Femur (tissue), 1 donor: ENCODE data around the gene GMDS.

Experiments
- DNase-seq: peaks from one replicate; pipeline ENCODE4 v3.0.0-alpha.2; 2017

The GMDS gene

GRCh38 chr6:1594445-1595200 lies 650.8 kb downstream of the GMDS start:
- DNase-seq = peak; percentile 25

- peak; percentile 21 for DNase-seq
Observed at GRCh38 chr6:1593958-1594314, 651.5 kb downstream of the GMDS start.

GRCh38 chr6:1593286-1593957 lies 652.0 kb downstream of the GMDS start:
- peak; percentile 12 for DNase-seq

GRCh38 chr6:1592852-1593251 lies 652.6 kb downstream of the GMDS start:
- no peak for DNase-seq

GRCh38 chr6:1591926-1592325 lies 653.5 kb downstream of the GMDS start:
- DNase-seq = peak; percentile 11

- peak; percentile 6 for DNase-seq
Observed at GRCh38 chr6:1591243-1591642, 654.2 kb downstream of the GMDS start.

GRCh38 chr6:1590580-1590979 lies 654.8 kb downstream of the GMDS start:
- DNase-seq = no peak

GRCh38 chr6:1589208-1589607 lies 656.2 kb downstream of the GMDS start:
- DNase-seq = peak; percentile 12

- no peak for DNase-seq
Observed at GRCh38 chr6:1587977-1588376, 657.4 kb downstream of the GMDS start.

- no peak for DNase-seq
Observed at GRCh38 chr6:1587546-1587945, 657.9 kb downstream of the GMDS start.

- no peak for DNase-seq
Observed at GRCh38 chr6:1586861-1587450, 658.4 kb downstream of the GMDS start.

- DNase-seq = no peak
Observed at GRCh38 chr6:1586256-1586655, 659.1 kb downstream of the GMDS start.

GRCh38 chr6:1585669-1586049 lies 659.7 kb downstream of the GMDS start:
- no peak for DNase-seq

- DNase-seq = no peak
Observed at GRCh38 chr6:1584996-1585668, 660.3 kb downstream of the GMDS start.

- no peak for DNase-seq
Observed at GRCh38 chr6:1584146-1584545, 661.3 kb downstream of the GMDS start.

- DNase-seq = no peak
Observed at GRCh38 chr6:1581120-1581991, 664.0 kb downstream of the GMDS start.

- DNase-seq = no peak
Observed at GRCh38 chr6:1580585-1580984, 664.8 kb downstream of the GMDS start.

- no peak for DNase-seq
Observed at GRCh38 chr6:1580109-1580508, 665.3 kb downstream of the GMDS start.

GRCh38 chr6:1579096-1579495 lies 666.3 kb downstream of the GMDS start:
- DNase-seq = no peak

- no peak for DNase-seq
Observed at GRCh38 chr6:1577896-1578745, 667.3 kb downstream of the GMDS start.

- no peak for DNase-seq
Observed at GRCh38 chr6:1577146-1577680, 668.2 kb downstream of the GMDS start.
